ENCODE data around the gene QPCTL.

GRCh38 chr19:45660636-45661035 lies 31.8 kb upstream of the QPCTL start:
- TF ChIP-seq CTCF (IDR thresholded peaks at IDR 0.05; ENCODE audit: insufficient read depth, low read depth, low read length), result no peak
- TF ChIP-seq EZH2 (IDR thresholded peaks at IDR 0.05; ENCODE audit: insufficient read depth, low read length), result no peak
